Liver (tissue), 9 donors: Measurements from ENCODE around the gene BDH2. TPM values are rescaled to one million over a fixed set of nuclear protein-coding genes. Genes with fewer than 3 reads are reported as not detected.

ENCODE experiments used
- DNase-seq: peaks from one replicate; pipeline ENCODE4 v3.0.0-alpha.2; 2017; ENCODE audit warnings: low spot score
- H3K27ac ChIP-seq, 2 donors: one replicate each; pipeline ENCODE4 v1.7.0; 2013; ENCODE audit warnings: inconsistent platforms in 2 of 2, low read length in 2 of 2, control low read depth in 1 of 2, low read depth in 1 of 2, mild to moderate bottlenecking in 1 of 2
- H3K27me3 ChIP-seq, 4 donors: one replicate each; pipeline versions ENCODE4 v1.6.1 to v1.7.0; 2013; ENCODE audit warnings: low read length in 3 of 4, inconsistent platforms in 1 of 4, mild to moderate bottlenecking in 1 of 4, moderate library complexity in 1 of 4; ENCODE audit not compliant: control insufficient read depth in 4 of 4, insufficient read depth in 4 of 4
- H3K36me3 ChIP-seq, 4 donors: one replicate each; pipeline versions ENCODE4 v1.6.1 to v1.7.0; 2013; ENCODE audit warnings: low read length in 3 of 4, mild to moderate bottlenecking in 3 of 4, low read depth in 1 of 4, moderate library complexity in 1 of 4; ENCODE audit not compliant: control insufficient read depth in 4 of 4, insufficient read depth in 3 of 4
- H3K4me1 ChIP-seq, 4 donors: one replicate each; pipeline versions ENCODE4 v1.6.1 to v1.7.0; 2013; ENCODE audit warnings: low read length in 3 of 4, mild to moderate bottlenecking in 3 of 4, moderate library complexity in 1 of 4; ENCODE audit not compliant: control insufficient read depth in 4 of 4, insufficient read depth in 4 of 4
- H3K4me3 ChIP-seq, 3 donors: one replicate each; pipeline versions ENCODE4 v1.6.1 to v1.7.0; 2013; ENCODE audit warnings: low read length in 3 of 3, control low read depth in 1 of 3, low read depth in 1 of 3, mild to moderate bottlenecking in 1 of 3
- H3K9ac ChIP-seq, 2 donors: one replicate each; pipeline ENCODE4 v1.7.0; 2013; ENCODE audit warnings: low read length in 2 of 2, mild to moderate bottlenecking in 2 of 2, moderate library complexity in 2 of 2, control low read depth in 1 of 2, low read depth in 1 of 2
- H3K9me3 ChIP-seq, 4 donors: one replicate each; pipeline versions ENCODE4 v1.6.1 to v1.7.0; 2013; ENCODE audit warnings: low read length in 3 of 4; ENCODE audit not compliant: control insufficient read depth in 4 of 4
- ATF3 ChIP-seq: IDR thresholded peaks from 2 replicates; pipeline ENCODE4 v1.6.1; 2016; ENCODE audit warnings: antibody characterized with exemption
- CTCF ChIP-seq: fragments of 150-350 bp; IDR thresholded peaks from 2 replicates; pipeline ENCODE4 v1.5.1; 2017; ENCODE audit warnings: improper control_type of control experiment, low read depth, low read length; ENCODE audit not compliant: missing input control
- EGR1 ChIP-seq, 2 donors: IDR thresholded peaks; 2 replicates each; pipeline ENCODE4 v1.6.1; 2016 to 2018; ENCODE audit warnings: antibody characterized with exemption in 2 of 2, low read depth in 2 of 2
- FOXA1 ChIP-seq: IDR thresholded peaks from 2 replicates; pipeline ENCODE4 v1.6.1; 2016; ENCODE audit warnings: antibody characterized with exemption
- GABPA ChIP-seq, 2 donors: IDR thresholded peaks in 1 of 2; conservative IDR thresholded peaks in 1 of 2; 2 replicates each; pipeline ENCODE4 v1.6.1; 2016; ENCODE audit warnings: antibody characterized with exemption in 2 of 2, mild to moderate bottlenecking in 1 of 2, moderate library complexity in 1 of 2
- HNF4G ChIP-seq: IDR thresholded peaks from 2 replicates; pipeline ENCODE4 v1.6.1; 2016; ENCODE audit warnings: antibody characterized with exemption
- NR2F2 ChIP-seq: IDR thresholded peaks from 2 replicates; pipeline ENCODE4 v1.6.1; 2016; ENCODE audit warnings: antibody characterized with exemption
- RAD21 ChIP-seq, 2 donors: IDR thresholded peaks; 2 replicates each; pipeline ENCODE4 v1.6.1; 2016; ENCODE audit warnings: antibody characterized with exemption in 2 of 2, mild to moderate bottlenecking in 2 of 2
- REST ChIP-seq: IDR thresholded peaks from 2 replicates; pipeline ENCODE4 v1.6.1; 2016; ENCODE audit warnings: antibody characterized with exemption, mild to moderate bottlenecking
- RXRA ChIP-seq, 2 donors: IDR thresholded peaks; 2 replicates each; pipeline ENCODE4 v1.6.1; 2017 to 2018; ENCODE audit warnings: antibody characterized with exemption in 2 of 2, mild to moderate bottlenecking in 1 of 2
- SP1 ChIP-seq: IDR thresholded peaks from 2 replicates; pipeline ENCODE4 v1.6.1; 2018; ENCODE audit warnings: antibody characterized with exemption, mild to moderate bottlenecking
- TAF1 ChIP-seq: conservative IDR thresholded peaks from 2 replicates; pipeline ENCODE4 v1.6.1; 2016; ENCODE audit warnings: antibody characterized with exemption, mild to moderate bottlenecking
- YY1 ChIP-seq: IDR thresholded peaks from 2 replicates; pipeline ENCODE4 v1.6.1; 2016; ENCODE audit warnings: antibody characterized with exemption, mild to moderate bottlenecking
- ZBTB33 ChIP-seq: IDR thresholded peaks from 2 replicates; pipeline ENCODE4 v1.6.1; 2016; ENCODE audit warnings: antibody characterized with exemption
- WGBS: extraction: QIAGEN DNeasy Blood & Tissue Kit; methylation state at CpG from one replicate; pipeline ENCODE4 v1.1.7; 2013; 5-methylcytosine and 5-hydroxymethylcytosine counted together
- polyA plus RNA-seq, 2 donors: library from polyadenylated mRNA; stranded (reverse) in 1 of 2; unstranded in 1 of 2; fragments of 200-250 nt in 1 of 2; fragments of >200 nt in 1 of 2; fragmentation: Nextera tagmentation in 1 of 2; extraction: Ambion mirVana in 1 of 2; gene quantifications; one replicate each; pipeline versions ENCODE4 v1.2.1 to v1.2.3, GENCODE V29; 2013 to 2015
- total RNA-seq, 2 donors: library from RNA; depleted of rRNA; stranded (reverse); fragments of >200 nt; gene quantifications; one replicate each; pipeline ENCODE4 v1.2.3, GENCODE V29; 2014
- donor health status: healthy.
- donor health status: healthy.
- donor health status: healthy.
- donor health status: healthy.
- donor health status: healthy.

The BDH2 gene
- total and polyA plus RNA-seq, 4 donors, result 16.6 to 88.5 (median 35.5) TPM

GRCh38 chr4:103044183-103044582, 55.5 kb downstream of the BDH2 start:
- Histone ChIP-seq H3K4me3 (no peak overlapping the region), H3K9me3 (no peaks in the 10 kb centered on the region), H3K4me1 (no peaks in the 10 kb centered on the region), H3K27ac (no peak overlapping the region), H3K36me3 (peaks cover 2 to 28% (median 11%) of the 10 kb centered on the region in 4 donors), H3K27me3 (no peaks in the 10 kb centered on the region), H3K9ac (no peak overlapping the region)
- TF ChIP-seq SP1, result no peak
- no peak for TF ChIP-seq RXRA (IDR thresholded peaks at IDR 0.05)
- no peak for DNase-seq
- 92% methylated on average over 2 of the region's 2 CpGs for WGBS

- 99% methylated on average over 2 of the region's 2 CpGs for WGBS
- no peaks in the 10 kb centered on the region for H3K9me3 ChIP-seq
- TF ChIP-seq TAF1 (no peak), GABPA (IDR thresholded peaks at IDR 0.05 in 1 of 2, conservative IDR thresholded peaks at IDR 0.05 in 1 of 2) (no peak), ZBTB33 (no peak), RAD21 (IDR thresholded peaks at IDR 0.05) (no peak)
- H3K4me1 ChIP-seq, result peaks cover 0 to 4% (median under 1%) of the 10 kb centered on the region in 4 donors
- no peak overlapping the region for H3K4me3 ChIP-seq
- peaks cover 1 to 7% (median 4%) of the 10 kb centered on the region in 4 donors for H3K36me3 ChIP-seq
- H3K9ac ChIP-seq, result no peak overlapping the region
- no peaks in the 10 kb centered on the region for H3K27me3 ChIP-seq
- DNase-seq, result no peak
- no peak overlapping the region for H3K27ac ChIP-seq
Measured at GRCh38 chr4:103036169-103036568, 63.5 kb downstream of the BDH2 start.

- no peaks in the 10 kb centered on the region for H3K9me3 ChIP-seq
- no peak overlapping the region for H3K9ac ChIP-seq
- peaks cover 3 to 15% (median 4%) of the 10 kb centered on the region in 4 donors for H3K36me3 ChIP-seq
- DNase-seq, result no peak
- WGBS, result 76% methylated on average over 2 of the region's 2 CpGs
- TF ChIP-seq CTCF, result peak; percentile 28
- peak; percentile 65 to 75 for TF ChIP-seq RAD21 (IDR thresholded peaks at IDR 0.05)
- TF ChIP-seq EGR1 (IDR thresholded peaks at IDR 0.05; ENCODE audit: low read depth in 2 of 2), result no peak
- H3K27me3 ChIP-seq, result no peaks in the 10 kb centered on the region
- H3K4me1 ChIP-seq, result peaks cover 0 to 4% (median under 1%) of the 10 kb centered on the region in 4 donors
- H3K27ac ChIP-seq, result no peak overlapping the region
- H3K4me3 ChIP-seq, result no peak overlapping the region
Measured at GRCh38 chr4:103032574-103032973, 67.1 kb downstream of the BDH2 start.

GRCh38 chr4:103030791-103031190, 68.8 kb downstream of the BDH2 start:
- peaks cover 2 to 11% (median 3%) of the 10 kb centered on the region in 4 donors for H3K36me3 ChIP-seq
- 96% methylated on average over 3 of the region's 3 CpGs for WGBS
- no peaks in the 10 kb centered on the region for H3K9me3 ChIP-seq
- no peak overlapping the region for H3K27ac ChIP-seq
- H3K4me1 ChIP-seq, result peaks cover 0 to 4% (median under 1%) of the 10 kb centered on the region in 4 donors
- no peak overlapping the region for H3K9ac ChIP-seq
- no peaks in the 10 kb centered on the region for H3K27me3 ChIP-seq
- DNase-seq, result no peak
- no peak overlapping the region for H3K4me3 ChIP-seq
- TF ChIP-seq NR2F2 (no peak), RXRA (IDR thresholded peaks at IDR 0.05) (no peak), HNF4G (no peak), FOXA1 (no peak), YY1 (no peak), ATF3 (no peak), CTCF (no peak), REST (no peak)
